ENCODE results near the gene TYW1B.
"Not testable (repeated sequence)": the region's sequence is repeated elsewhere in the genome, so short reads cannot be mapped to it uniquely, and the experiment has no call there.

Gene TYW1B

GRCh38 chr7:72540923-72541322, 287.1 kb downstream of the TYW1B start:
- DNase-seq: no peak

DNA sequence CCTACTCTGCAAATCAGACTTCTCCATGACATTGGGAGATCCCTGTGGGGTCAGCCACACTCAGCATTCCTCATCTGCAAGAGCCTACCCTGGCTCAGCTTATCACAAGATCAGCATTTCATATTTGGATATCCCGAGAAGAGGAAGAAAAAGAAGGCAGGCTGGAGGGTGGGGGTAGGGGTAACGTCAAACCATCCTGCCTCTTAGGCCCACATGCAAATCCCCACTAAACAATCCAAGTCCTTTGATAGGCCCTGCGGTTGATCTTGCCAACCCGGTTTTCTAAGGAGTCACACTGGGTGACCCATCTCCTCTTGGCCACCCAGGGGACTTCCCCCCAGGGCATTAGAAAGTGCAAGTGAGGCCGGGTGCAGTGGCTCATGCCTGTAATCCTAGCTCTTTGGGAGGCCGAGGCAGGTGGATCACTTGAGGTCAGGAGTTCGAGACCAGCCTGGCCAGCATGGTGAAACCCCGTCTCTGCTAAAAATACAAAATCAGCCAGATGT, 287.8 kb downstream of the TYW1B start:
- no peak for DNase-seq

GRCh38 chr7:72539702-72540101, 288.3 kb downstream of the TYW1B start:
- DNase-seq: no peak

DNA sequence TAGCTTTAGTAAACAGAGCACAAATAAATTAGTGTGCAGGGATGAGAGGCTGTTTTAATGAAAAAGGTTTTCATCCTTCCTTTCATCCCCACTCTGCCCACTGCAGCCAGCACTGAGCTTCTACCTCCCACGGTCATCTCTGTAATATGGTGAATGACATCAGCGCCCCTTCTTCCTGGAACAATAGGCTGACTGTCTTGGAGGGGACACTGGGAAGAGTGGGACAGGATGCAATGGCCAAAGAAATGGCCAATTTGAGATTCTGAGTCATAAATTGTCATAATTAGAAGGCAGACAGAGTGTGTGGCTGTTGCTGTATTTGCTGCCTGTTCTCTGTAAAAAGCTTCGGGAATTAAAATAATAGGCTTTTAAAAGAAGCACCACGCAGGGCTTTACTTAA, 289.1 kb downstream of the TYW1B start:
- no peak for DNase-seq

GRCh38 chr7:72538147-72538546, 289.9 kb downstream of the TYW1B start:
- DNase-seq: no peak

- DNase-seq: not testable (repeated sequence)
Measured at GRCh38 chr7:72536038-72536437, 292.0 kb downstream of the TYW1B start.

DNA sequence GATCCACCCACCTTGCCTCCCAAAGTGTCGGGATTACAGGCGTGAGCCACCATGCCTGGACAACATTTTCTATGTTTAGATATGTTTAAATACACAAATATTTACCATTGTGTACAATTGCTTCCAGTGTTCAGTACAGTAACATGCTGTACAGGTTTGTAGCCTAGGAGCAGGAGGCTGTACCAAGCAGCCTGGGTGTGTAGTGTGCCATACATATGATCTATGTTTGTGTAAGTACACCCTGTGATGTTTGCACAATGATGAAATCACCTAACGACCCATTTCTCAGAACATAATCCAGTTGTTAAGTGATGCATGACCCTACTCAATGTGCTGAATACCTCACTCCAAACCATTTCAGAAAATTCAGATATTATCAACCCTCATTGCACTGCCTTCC, 297.0 kb downstream of the TYW1B start:
- DNase-seq: not testable (repeated sequence)

Measured in GOT3 (cell line).